Stimulated activated CD4-positive, alpha-beta T cell treated with anti-CD3 and anti-CD28 coated beads, Interleukin-12 subunit alpha, Interleukin-12 subunit beta, amount 100 ng/mL, for 4 hours (primary cell): ENCODE results near the gene RAB22A.
"Not testable (repeated sequence)": the region's sequence is repeated elsewhere in the genome, so short reads cannot be mapped to it uniquely, and the experiment has no call there.

Experiments
- DNase-seq: peaks from one replicate; pipeline ENCODE4 v3.0.0-alpha.2; 2020

The RAB22A gene

GRCh38 chr20:58352468-58352867 lies 43.0 kb downstream of the RAB22A start:
- no peak for DNase-seq

GRCh38 chr20:58359441-58359840 lies 49.9 kb downstream of the RAB22A start:
- DNase-seq, result no peak

GRCh38 chr20:58360936-58361335 lies 51.4 kb downstream of the RAB22A start:
- no peak for DNase-seq

- no peak for DNase-seq
Observed at GRCh38 chr20:58361481-58362205, 52.1 kb downstream of the RAB22A start.

- no peak for DNase-seq
Observed at GRCh38 chr20:58362206-58362516, 52.6 kb downstream of the RAB22A start.

GRCh38 chr20:58362970-58363369 lies 53.5 kb downstream of the RAB22A start:
- no peak for DNase-seq

GRCh38 chr20:58366866-58367265 lies 57.4 kb downstream of the RAB22A start:
- DNase-seq, result no peak

GRCh38 chr20:58372806-58373205 lies 63.3 kb downstream of the RAB22A start:
- no peak for DNase-seq

GRCh38 chr20:58373296-58373695 lies 63.8 kb downstream of the RAB22A start:
- not testable (repeated sequence) for DNase-seq

- no peak for DNase-seq
Observed at GRCh38 chr20:58374027-58374850, 64.7 kb downstream of the RAB22A start.

GRCh38 chr20:58374906-58375758 lies 65.6 kb downstream of the RAB22A start:
- no peak for DNase-seq

- DNase-seq, result no peak
Observed at GRCh38 chr20:58375759-58376352, 66.3 kb downstream of the RAB22A start.

- no peak for DNase-seq
Observed at GRCh38 chr20:58377017-58377416, 67.5 kb downstream of the RAB22A start.

- DNase-seq, result no peak
Observed at GRCh38 chr20:58377766-58378401, 68.4 kb downstream of the RAB22A start.

- DNase-seq, result no peak
Observed at GRCh38 chr20:58378704-58379103, 69.2 kb downstream of the RAB22A start.

GRCh38 chr20:58381627-58382026 lies 72.1 kb downstream of the RAB22A start:
- no peak for DNase-seq

- DNase-seq, result no peak
Observed at GRCh38 chr20:58382096-58382495, 72.6 kb downstream of the RAB22A start.

- no peak for DNase-seq
Observed at GRCh38 chr20:58384821-58385220, 75.3 kb downstream of the RAB22A start.

GRCh38 chr20:58388028-58388601 lies 78.6 kb downstream of the RAB22A start:
- no peak for DNase-seq

GRCh38 chr20:58388882-58389323 lies 79.4 kb downstream of the RAB22A start, which contains the start of gene VAPB:
TSS of gene VAPB (plus strand) at chr20:58389229. CDS start at chr20:58389460, 231 bp downstream.
- DNase-seq, result peak; percentile 96

GRCh38 chr20:58389324-58389967 lies 79.9 kb downstream of the RAB22A start:
- peak; percentile 10 for DNase-seq
